Endodermal cell (in vitro differentiated cells): ENCODE measurements around the gene CALML3. TPM values are rescaled to one million over a fixed set of nuclear protein-coding genes. Genes with fewer than 3 reads are reported as not detected.

ENCODE experiments used
- DNase-seq: peaks from one replicate; pipeline ENCODE4 v3.0.0-alpha.2; 2017
- H3K27ac ChIP-seq: 2 replicates; pipeline ENCODE4 v1.5.1; 2013; ENCODE audit warnings: mild to moderate bottlenecking, low read depth, low read length, moderate library complexity
- H3K27me3 ChIP-seq: 2 replicates; pipeline ENCODE4 v1.6.1; 2013; ENCODE audit warnings: mild to moderate bottlenecking, low read length, moderate library complexity; ENCODE audit not compliant: insufficient read depth, control insufficient read depth, poor library complexity, severe bottlenecking
- H3K36me3 ChIP-seq: 2 replicates; pipeline ENCODE4 v1.7.0; 2013; ENCODE audit warnings: mild to moderate bottlenecking, low read length, moderate library complexity; ENCODE audit not compliant: control insufficient read depth, insufficient read depth
- H3K4me1 ChIP-seq: one replicate; pipeline ENCODE4 v1.7.0; 2013; ENCODE audit warnings: low read length; ENCODE audit not compliant: control insufficient read depth, insufficient read depth
- H3K4me3 ChIP-seq: 2 replicates; pipeline ENCODE4 v1.5.1; 2013; ENCODE audit warnings: mild to moderate bottlenecking, low read length, moderate library complexity
- H3K9ac ChIP-seq: 2 replicates; pipeline ENCODE4 v1.6.1; 2013; ENCODE audit warnings: mild to moderate bottlenecking, low read length, moderate library complexity; ENCODE audit not compliant: poor library complexity, severe bottlenecking; ENCODE audit errors: extremely low read depth
- H3K9me3 ChIP-seq: 2 replicates; pipeline ENCODE4 v1.6.1; 2013; ENCODE audit warnings: mild to moderate bottlenecking, low read length, moderate library complexity; ENCODE audit not compliant: control insufficient read depth
- H3K27ac Mint-ChIP-seq: 2 replicates; pipeline ENCODE4 v1.8.0; 2020; ENCODE audit warnings: mixed read lengths
- H3K27me3 Mint-ChIP-seq: 2 replicates; pipeline ENCODE4 v1.8.0; 2021; ENCODE audit warnings: mild to moderate bottlenecking, mixed read lengths; ENCODE audit not compliant: insufficient read depth
- H3K36me3 Mint-ChIP-seq: 2 replicates; pipeline ENCODE4 v1.8.0; 2020; ENCODE audit warnings: low read depth, mixed read lengths
- H3K4me1 Mint-ChIP-seq: 2 replicates; pipeline ENCODE4 v1.8.0; 2020; ENCODE audit warnings: mixed read lengths
- H3K4me3 Mint-ChIP-seq: 2 replicates; pipeline ENCODE4 v1.8.0; 2020; ENCODE audit warnings: mild to moderate bottlenecking, moderate library complexity, mixed read lengths
- H3K9me3 Mint-ChIP-seq: 2 replicates; pipeline ENCODE4 v1.8.0; 2020; ENCODE audit warnings: mild to moderate bottlenecking, mixed read lengths
- CTCF ChIP-seq: fragments of 200-600 bp; sonication (generic); conservative IDR thresholded peaks from 2 replicates; pipeline ENCODE4 v1.5.0; 2021; ENCODE audit warnings: antibody characterized with exemption, mild to moderate bottlenecking
- WGBS, 2 experiments: methylation state at CpG; one replicate each; pipeline versions ENCODE4 v1.1.5 to v1.1.7; 2013; ENCODE audit warnings: missing lambda C conversion rate in 2 of 2, mixed read lengths in 1 of 2; ENCODE audit not compliant: insufficient coverage in 1 of 2, insufficient read length in 1 of 2; 5-methylcytosine and 5-hydroxymethylcytosine counted together
- total RNA-seq, 2 donors: library from RNA; stranded (reverse); fragmentation: NEBNext Ultra II Directional in 1 of 2; extraction: Animal tissue kit (Norgen Biotek cat#: 25700) in 1 of 2; gene quantifications; 2 replicates in 1 of 2; 3 replicates in 1 of 2; pipeline ENCODE4 v1.2.1, GENCODE V29; 2021

CALML3 gene
- total RNA-seq, 2 donors from 2014 or later: not detected

- Histone ChIP-seq H3K36me3 (no peaks in the 10 kb centered on the region), H3K9me3 (no peaks in the 10 kb centered on the region), H3K9ac (no peak overlapping the region), H3K4me1 (no peaks in the 10 kb centered on the region), H3K4me3 (no peak overlapping the region), H3K27ac (no peak overlapping the region), H3K27me3 (no peaks in the 10 kb centered on the region)
- Mint-ChIP-seq H3K27me3 (peaks cover 3% of the 10 kb centered on the region), H3K27ac (no peak overlapping the region), H3K4me1 (peaks cover 10% of the 10 kb centered on the region), H3K4me3 (no peak overlapping the region), H3K9me3 (no peaks in the 10 kb centered on the region), H3K36me3 (no peaks in the 10 kb centered on the region)
- no peak for TF ChIP-seq CTCF
- 74 to 80% methylated on average over 1 to 2 of the region's 2 CpGs for WGBS, 2 experiments
- DNase-seq: no peak
Measured at GRCh38 chr10:5506246-5506645, 18.5 kb upstream of the CALML3 start.

GRCh38 chr10:5506751-5507648, 17.8 kb upstream of the CALML3 start:
- H3K9me3 ChIP-seq: no peaks in the 10 kb centered on the region
- Mint-ChIP-seq H3K27ac (no peak overlapping the region), H3K4me3 (no peak overlapping the region), H3K36me3 (no peaks in the 10 kb centered on the region), H3K4me1 (peaks cover 12% of the 10 kb centered on the region), H3K9me3 (no peaks in the 10 kb centered on the region), H3K27me3 (peaks cover 5% of the 10 kb centered on the region)
- H3K4me1 ChIP-seq: no peaks in the 10 kb centered on the region
- TF ChIP-seq CTCF: no peak
- H3K9ac ChIP-seq: no peak overlapping the region
- H3K4me3 ChIP-seq: no peak overlapping the region
- no peak overlapping the region for H3K27ac ChIP-seq
- WGBS, 2 experiments: 91 to 92% methylated on average over 10 to 19 of the region's 19 CpGs
- H3K27me3 ChIP-seq: no peaks in the 10 kb centered on the region
- DNase-seq: no peak
- H3K36me3 ChIP-seq: no peaks in the 10 kb centered on the region

- no peaks in the 10 kb centered on the region for H3K36me3 ChIP-seq
- Mint-ChIP-seq H3K9me3 (no peaks in the 10 kb centered on the region), H3K27me3 (peaks cover 10% of the 10 kb centered on the region), H3K27ac (no peak overlapping the region), H3K4me1 (peaks cover 12% of the 10 kb centered on the region), H3K4me3 (no peak overlapping the region), H3K36me3 (no peaks in the 10 kb centered on the region)
- DNase-seq: no peak
- H3K9me3 ChIP-seq: no peaks in the 10 kb centered on the region
- 92 to 97% methylated on average over 6 to 14 of the region's 14 CpGs for WGBS, 2 experiments
- no peak overlapping the region for H3K4me3 ChIP-seq
- no peak overlapping the region for H3K9ac ChIP-seq
- no peaks in the 10 kb centered on the region for H3K4me1 ChIP-seq
- TF ChIP-seq CTCF: no peak
- H3K27ac ChIP-seq: no peak overlapping the region
- H3K27me3 ChIP-seq: no peaks in the 10 kb centered on the region
Measured at GRCh38 chr10:5507649-5508131, 17.1 kb upstream of the CALML3 start.
